Measurements from ENCODE around the gene ETS1. TPM values are rescaled to one million over a fixed set of nuclear protein-coding genes. Genes with fewer than 3 reads are reported as not detected.

Gene ETS1
- total RNA-seq, 1 donor from 2014 or later, result 45.3 TPM

- TF ChIP-seq CTCF (IDR thresholded peaks at IDR 0.05; ENCODE audit: borderline replicate concordance), result no peak
- intact Hi-C loops (cut with micrococcal nuclease), result no loop called here
- no peak for DNase-seq
- Histone ChIP-seq H3K27me3 (ENCODE audit: low read depth) (no peaks in the 10 kb centered on the region), H3K4me1 (peaks cover 4% of the 10 kb centered on the region), H3K36me3 (no peaks in the 10 kb centered on the region), H3K4me3 (no peak overlapping the region), H3K27ac (replicated peaks) (no peak overlapping the region), H3K9me3 (replicated peaks) (no peaks in the 10 kb centered on the region)
These were observed 152.9 kb downstream of the ETS1 start for GRCh38 chr11:128434411-128434810.

- TF ChIP-seq CTCF (IDR thresholded peaks at IDR 0.05; ENCODE audit: borderline replicate concordance), result no peak
- intact Hi-C loops (cut with micrococcal nuclease), result no loop called here
- H3K4me3 ChIP-seq, result no peak overlapping the region
- H3K4me1 ChIP-seq, result peaks cover 4% of the 10 kb centered on the region
- no peaks in the 10 kb centered on the region for H3K36me3 ChIP-seq
- H3K27ac ChIP-seq (replicated peaks), result no peak overlapping the region
- no peaks in the 10 kb centered on the region for H3K9me3 ChIP-seq (replicated peaks)
- no peak for DNase-seq
- no peaks in the 10 kb centered on the region for H3K27me3 ChIP-seq (ENCODE audit: low read depth)
These were observed 154.4 kb downstream of the ETS1 start for GRCh38 chr11:128432926-128433325.

- Histone ChIP-seq H3K27ac (replicated peaks) (no peak overlapping the region), H3K4me3 (no peak overlapping the region), H3K4me1 (peaks cover under 1% of the 10 kb centered on the region), H3K27me3 (ENCODE audit: low read depth) (no peaks in the 10 kb centered on the region), H3K36me3 (no peaks in the 10 kb centered on the region), H3K9me3 (replicated peaks) (no peaks in the 10 kb centered on the region)
- intact Hi-C loops (cut with micrococcal nuclease), result no loop called here
- DNase-seq, result no peak
- TF ChIP-seq CTCF (IDR thresholded peaks at IDR 0.05; ENCODE audit: borderline replicate concordance), result no peak
These were observed 155.4 kb downstream of the ETS1 start for GRCh38 chr11:128431931-128432330.

GRCh38 chr11:128428935-128429334 lies 158.4 kb downstream of the ETS1 start:
- H3K4me1 ChIP-seq, result peaks cover 18% of the 10 kb centered on the region
- TF ChIP-seq CTCF (IDR thresholded peaks at IDR 0.05; ENCODE audit: borderline replicate concordance), result no peak
- DNase-seq, result no peak
- intact Hi-C loops (cut with micrococcal nuclease), result no loop called here
- no peaks in the 10 kb centered on the region for H3K36me3 ChIP-seq
- H3K27me3 ChIP-seq (ENCODE audit: low read depth), result no peaks in the 10 kb centered on the region
- H3K4me3 ChIP-seq, result no peak overlapping the region
- H3K27ac ChIP-seq (replicated peaks), result peak overlapping the region; percentile 43
- no peaks in the 10 kb centered on the region for H3K9me3 ChIP-seq (replicated peaks)

- intact Hi-C loops (cut with micrococcal nuclease), result no loop called here
- Histone ChIP-seq H3K4me3 (no peak overlapping the region), H3K27me3 (ENCODE audit: low read depth) (no peaks in the 10 kb centered on the region), H3K36me3 (no peaks in the 10 kb centered on the region), H3K27ac (replicated peaks) (peak overlapping the region; percentile 83), H3K4me1 (peaks cover 38% of the 10 kb centered on the region), H3K9me3 (replicated peaks) (no peaks in the 10 kb centered on the region)
- DNase-seq, result peak; percentile 50
- no peak for TF ChIP-seq CTCF (IDR thresholded peaks at IDR 0.05; ENCODE audit: borderline replicate concordance)
These were observed 162.5 kb downstream of the ETS1 start for GRCh38 chr11:128424851-128425285.

All from left ventricle myocardium inferior (tissue), 1 donor.